Stimulated activated effector memory CD8-positive, alpha-beta T cell treated with anti-CD3 and anti-CD28 coated beads, Interleukin-12 subunit alpha, Interleukin-12 subunit beta, amount 100 ng/mL, for 72 hours (primary cell): Measurements from ENCODE around the gene CYTH2.

ENCODE experiments used
- ATAC-seq: fragments of 150-1000 bp; cut with Tn5 transposase; 2 replicates; pipeline ENCODE4 v1.10.0; 2021
- DNase-seq, 2 donors: peaks; one replicate each; pipeline ENCODE4 v3.0.0; 2021 to 2022; ENCODE audit warnings: low spot score in 2 of 2
- H3K27ac Mint-ChIP-seq: one replicate; pipeline ENCODE4 v1.8.0; 2022; ENCODE audit warnings: mild to moderate bottlenecking, mixed read lengths
- H3K36me3 Mint-ChIP-seq: one replicate; pipeline ENCODE4 v1.8.0; 2022; ENCODE audit warnings: mild to moderate bottlenecking, mixed read lengths
- H3K4me1 Mint-ChIP-seq: one replicate; pipeline ENCODE4 v1.8.0; 2022; ENCODE audit warnings: mixed read lengths
- H3K4me3 Mint-ChIP-seq: one replicate; pipeline ENCODE4 v1.8.0; 2022; ENCODE audit warnings: mild to moderate bottlenecking, mixed read lengths
- H3K9me3 Mint-ChIP-seq: one replicate; pipeline ENCODE4 v1.8.0; 2022; ENCODE audit warnings: mixed read lengths

Gene CYTH2

GRCh38 chr19:48529156-48529555 lies 60.0 kb downstream of the CYTH2 start:
- H3K36me3 Mint-ChIP-seq = no peaks in the 10 kb centered on the region
- peaks cover 11% of the 10 kb centered on the region for H3K9me3 Mint-ChIP-seq
- DNase-seq = no peak
- H3K4me1 Mint-ChIP-seq = no peaks in the 10 kb centered on the region
- no peak overlapping the region for H3K27ac Mint-ChIP-seq
- ATAC-seq = no peak
- H3K4me3 Mint-ChIP-seq = no peak overlapping the region

GRCh38 chr19:48530066-48530720 lies 61.0 kb downstream of the CYTH2 start:
- H3K27ac Mint-ChIP-seq = no peak overlapping the region
- no peaks in the 10 kb centered on the region for H3K4me1 Mint-ChIP-seq
- H3K4me3 Mint-ChIP-seq = no peak overlapping the region
- DNase-seq = no peak
- peaks cover 11% of the 10 kb centered on the region for H3K9me3 Mint-ChIP-seq
- no peaks in the 10 kb centered on the region for H3K36me3 Mint-ChIP-seq
- no peak for ATAC-seq

GRCh38 chr19:48530770-48531169 lies 61.6 kb downstream of the CYTH2 start:
- Mint-ChIP-seq H3K9me3 (peaks cover 11% of the 10 kb centered on the region), H3K4me1 (no peaks in the 10 kb centered on the region), H3K27ac (no peak overlapping the region), H3K4me3 (no peak overlapping the region), H3K36me3 (no peaks in the 10 kb centered on the region)
- no peak for DNase-seq
- ATAC-seq = no peak
